ENCODE results near the gene WDR82.

GRCh38 chr3:52218454-52218853, 60.0 kb downstream of the WDR82 start:
- no peak for TF ChIP-seq EZH2 (IDR thresholded peaks at IDR 0.05; ENCODE audit: borderline replicate concordance, low read depth, low read length, severe bottlenecking)
- no peak for TF ChIP-seq CTCF (IDR thresholded peaks at IDR 0.05; ENCODE audit: borderline replicate concordance, extremely low read depth, low read length, poor library complexity, severe bottlenecking)

Measured in DND-41 (cell line).